Measurements from ENCODE around the gene RABGAP1L. TPM values are rescaled to one million over a fixed set of nuclear protein-coding genes. Genes with fewer than 3 reads are reported as not detected.
"Not testable (repeated sequence)": the region's sequence is repeated elsewhere in the genome, so short reads cannot be mapped to it uniquely, and the experiment has no call there.

RABGAP1L gene
- total and polyA plus RNA-seq, 4 donors = 33.7 to 128 (median 62.1) TPM

DNA sequence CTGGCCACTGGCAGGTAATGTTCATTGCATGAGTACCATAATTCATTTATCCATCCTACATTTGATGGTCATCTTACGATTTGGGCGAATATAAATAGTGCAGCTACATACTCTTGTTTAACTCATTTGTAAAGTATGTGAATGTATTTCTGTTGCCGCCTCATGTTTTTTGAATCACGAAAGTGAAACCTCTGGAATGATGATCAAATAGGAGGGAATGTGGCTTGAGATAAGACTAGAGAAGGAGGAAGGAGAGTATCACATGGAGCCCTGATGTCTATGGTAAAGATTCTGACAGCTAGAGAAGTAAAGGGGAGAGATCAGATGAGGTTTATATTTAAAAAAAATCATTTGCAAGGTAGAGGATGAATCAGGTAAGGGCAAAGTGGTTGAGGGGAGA is 855.9 kb downstream of the RABGAP1L start:
- no peak overlapping the region for H3K4me3 ChIP-seq (ENCODE audit: low read depth, low read length)
- H3K4me1 ChIP-seq (ENCODE audit: control insufficient read depth, insufficient read depth, low read length) = no peaks in the 10 kb centered on the region
- WGBS (ENCODE audit: insufficient coverage) = 100% methylated on average over 2 of the region's 4 CpGs
- peaks cover 28% of the 10 kb centered on the region for H3K36me3 ChIP-seq (ENCODE audit: control insufficient read depth, insufficient read depth, low read length)
- no peak overlapping the region for H3K27ac ChIP-seq (ENCODE audit: low read depth, low read length)
- H3K27me3 ChIP-seq (ENCODE audit: control insufficient read depth, insufficient read depth, low read length) = no peaks in the 10 kb centered on the region
- no peaks in the 10 kb centered on the region for H3K9me3 ChIP-seq (ENCODE audit: control insufficient read depth, insufficient read depth, low read length)
- DNase-seq (ENCODE audit: low read depth in 4 of 6, low spot score in 6 of 6) = no peak

DNA sequence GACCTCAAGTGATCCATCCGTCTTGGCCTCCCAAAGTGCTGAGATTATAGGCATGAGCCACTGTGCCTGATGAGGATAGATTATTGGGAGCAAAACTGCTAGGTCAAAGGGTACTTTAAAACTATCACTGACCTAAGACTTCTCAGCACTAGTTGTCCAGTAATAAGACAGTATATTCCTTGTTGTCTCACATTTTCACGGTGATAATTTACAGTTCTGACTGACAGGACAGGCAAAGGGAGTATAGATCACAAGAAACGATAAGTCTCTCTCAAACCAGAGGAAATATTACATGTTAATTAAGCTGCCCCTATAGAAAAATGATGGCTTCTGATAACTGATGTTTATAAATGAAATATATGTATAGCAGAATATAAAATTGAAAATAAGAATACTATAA is 860.2 kb downstream of the RABGAP1L start:
- Histone ChIP-seq H3K27me3 (ENCODE audit: control insufficient read depth, insufficient read depth, low read length) (no peaks in the 10 kb centered on the region), H3K4me3 (ENCODE audit: low read depth, low read length) (no peak overlapping the region), H3K4me1 (ENCODE audit: control insufficient read depth, insufficient read depth, low read length) (no peaks in the 10 kb centered on the region), H3K36me3 (ENCODE audit: control insufficient read depth, insufficient read depth, low read length) (peaks cover 27% of the 10 kb centered on the region), H3K27ac (ENCODE audit: low read depth, low read length) (no peak overlapping the region), H3K9me3 (ENCODE audit: control insufficient read depth, insufficient read depth, low read length) (no peaks in the 10 kb centered on the region)
- DNase-seq (ENCODE audit: low read depth in 4 of 6, low spot score in 6 of 6) = no peak
- 80% methylated on average over 1 of the region's 3 CpGs for WGBS (ENCODE audit: insufficient coverage)

DNA sequence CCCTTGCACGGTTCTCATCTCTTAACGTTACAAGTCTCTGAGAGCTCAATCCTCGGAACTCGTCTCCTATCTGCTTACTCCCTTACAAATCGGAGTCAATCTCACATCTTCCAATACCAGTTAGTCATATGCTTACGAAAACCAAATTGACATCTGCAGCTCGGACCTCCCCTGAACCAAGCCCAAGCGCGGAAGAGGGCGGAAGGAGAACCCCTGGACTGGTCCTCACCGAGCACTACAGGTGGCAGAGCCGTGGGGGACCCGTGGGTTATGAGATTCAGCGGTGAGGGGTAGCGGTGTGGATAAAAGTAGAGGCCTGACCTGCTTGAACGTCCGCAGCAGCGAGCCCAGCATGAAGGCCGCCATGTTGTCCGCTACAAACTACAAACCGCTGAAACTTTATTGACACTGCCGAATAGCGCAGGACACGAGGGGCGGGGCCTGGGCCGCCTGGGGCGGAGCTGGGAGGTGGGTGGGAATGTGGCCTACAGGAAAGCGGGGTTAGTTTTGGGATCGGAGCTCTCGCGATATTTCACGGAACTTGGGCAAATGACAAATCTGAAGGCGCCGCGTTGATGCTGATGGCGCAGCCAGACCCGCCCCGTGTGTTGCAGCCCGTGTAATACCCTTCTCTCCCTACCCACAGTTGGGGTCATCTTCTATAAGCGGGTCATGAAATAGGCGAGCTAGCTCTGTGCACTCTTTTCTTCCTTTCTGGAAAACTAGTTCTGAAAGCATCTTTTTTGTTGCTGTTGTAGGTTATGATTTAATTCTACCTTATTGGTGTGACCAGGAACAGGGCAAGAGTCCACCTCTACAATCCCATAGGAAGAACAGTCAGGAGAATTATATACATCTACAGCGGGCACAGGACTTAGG is 864.0 kb downstream of the RABGAP1L start, which contains the start of gene MRPS14:
MRPS14 (minus strand) TSS at position 383 of the 879 bp plus-strand sequence; CDS start at position 366, 17 bp downstream.
- H3K4me3 ChIP-seq (ENCODE audit: low read depth, low read length) = peak within 1 kb of the TSS; percentile 100
- peak within 1 kb of the TSS; percentile 89 for H3K27ac ChIP-seq (ENCODE audit: low read depth, low read length)
- no peaks in the 10 kb centered on the region for H3K4me1 ChIP-seq (ENCODE audit: control insufficient read depth, insufficient read depth, low read length)
- no peaks in the 10 kb centered on the region for H3K9me3 ChIP-seq (ENCODE audit: control insufficient read depth, insufficient read depth, low read length)
- peaks cover 5% of the 10 kb centered on the region for H3K36me3 ChIP-seq (ENCODE audit: control insufficient read depth, insufficient read depth, low read length)
- H3K27me3 ChIP-seq (ENCODE audit: control insufficient read depth, insufficient read depth, low read length) = no peaks in the 10 kb centered on the region
- WGBS (ENCODE audit: insufficient coverage) = 0% methylated on average over 28 of the region's 42 CpGs
- DNase-seq (ENCODE audit: low read depth in 4 of 6, low spot score in 6 of 6) = peak; percentile 96 to 99 (median 98)

DNA sequence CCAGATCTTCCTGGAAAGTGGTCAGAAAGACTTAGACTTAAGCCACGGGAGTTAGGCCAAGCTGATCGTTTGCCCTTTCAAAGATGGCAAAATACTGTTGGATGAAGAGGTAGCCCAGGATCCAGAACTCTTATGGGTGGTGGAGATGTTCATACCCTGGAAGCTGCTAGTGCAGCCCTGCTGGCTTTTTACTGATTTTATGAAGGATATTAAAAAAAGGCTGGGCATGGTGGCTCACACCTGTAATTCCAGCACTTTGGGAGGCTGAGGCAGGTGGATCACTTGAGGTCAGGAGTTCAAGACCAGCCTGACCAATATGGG is 864.6 kb downstream of the RABGAP1L start:
- H3K36me3 ChIP-seq (ENCODE audit: control insufficient read depth, insufficient read depth, low read length); H3K9me3 ChIP-seq (ENCODE audit: control insufficient read depth, insufficient read depth, low read length); DNase-seq (ENCODE audit: low read depth in 4 of 6, low spot score in 6 of 6); H3K27me3 ChIP-seq (ENCODE audit: control insufficient read depth, insufficient read depth, low read length); H3K4me1 ChIP-seq (ENCODE audit: control insufficient read depth, insufficient read depth, low read length): not testable (repeated sequence)
- Histone ChIP-seq H3K27ac (ENCODE audit: low read depth, low read length) (peak overlapping the region; percentile 89), H3K4me3 (ENCODE audit: low read depth, low read length) (peak overlapping the region; percentile 100)
- WGBS (ENCODE audit: insufficient coverage) = 90% methylated on average over 2 of the region's 2 CpGs

DNA sequence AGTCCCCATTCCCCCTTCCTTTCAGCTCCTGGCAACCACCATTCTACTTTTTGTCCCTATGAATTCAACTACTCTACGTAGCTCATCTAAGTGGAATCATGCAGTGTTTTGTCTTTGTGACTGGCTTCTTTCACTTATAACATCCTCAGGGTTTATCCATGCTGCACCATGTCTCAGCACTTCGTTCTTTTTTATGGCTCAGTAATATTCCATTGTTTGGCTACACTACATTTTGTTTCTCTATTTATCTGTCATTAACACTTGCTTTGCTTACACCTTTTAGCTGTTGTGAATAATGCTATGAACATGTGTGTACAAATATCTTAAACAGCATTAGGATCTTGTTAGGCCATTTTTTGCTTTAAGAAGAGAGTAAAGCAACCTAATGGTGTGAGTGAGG is 865.5 kb downstream of the RABGAP1L start:
- H3K4me1 ChIP-seq (ENCODE audit: control insufficient read depth, insufficient read depth, low read length) = peaks cover 3% of the 10 kb centered on the region
- H3K4me3 ChIP-seq (ENCODE audit: low read depth, low read length) = no peak overlapping the region
- no peak for DNase-seq (ENCODE audit: low read depth in 4 of 6, low spot score in 6 of 6)
- peaks cover 5% of the 10 kb centered on the region for H3K36me3 ChIP-seq (ENCODE audit: control insufficient read depth, insufficient read depth, low read length)
- H3K27me3 ChIP-seq (ENCODE audit: control insufficient read depth, insufficient read depth, low read length) = no peaks in the 10 kb centered on the region
- H3K27ac ChIP-seq (ENCODE audit: low read depth, low read length) = no peak overlapping the region
- WGBS (ENCODE audit: insufficient coverage) = 83% methylated on average over 1 of the region's 2 CpGs
- no peaks in the 10 kb centered on the region for H3K9me3 ChIP-seq (ENCODE audit: control insufficient read depth, insufficient read depth, low read length)

DNA sequence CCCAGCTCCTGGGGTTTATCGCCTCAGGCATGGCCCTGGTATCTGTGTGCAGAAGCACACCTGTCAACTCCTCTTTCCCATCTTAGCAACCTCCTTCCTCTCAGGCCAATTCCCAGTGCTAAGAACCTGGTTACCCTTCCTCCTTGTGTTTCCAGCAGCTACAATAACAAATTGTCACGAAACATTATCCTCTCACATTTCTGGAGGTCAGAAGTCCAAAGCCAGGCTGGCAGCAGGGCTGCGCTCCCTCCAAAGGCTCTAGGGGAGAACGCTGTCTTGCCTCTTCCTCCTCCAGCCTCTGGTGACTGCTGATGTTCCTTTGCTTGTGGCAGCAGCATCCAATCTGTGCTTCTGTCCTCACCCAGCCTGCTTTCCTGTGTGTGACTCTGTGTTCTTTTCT is 874.6 kb downstream of the RABGAP1L start:
- H3K27ac ChIP-seq (ENCODE audit: low read depth, low read length) = no peak overlapping the region
- WGBS (ENCODE audit: insufficient coverage) = 78% methylated on average over 4 of the region's 4 CpGs
- H3K36me3 ChIP-seq (ENCODE audit: control insufficient read depth, insufficient read depth, low read length) = no peaks in the 10 kb centered on the region
- H3K27me3 ChIP-seq (ENCODE audit: control insufficient read depth, insufficient read depth, low read length) = no peaks in the 10 kb centered on the region
- DNase-seq (ENCODE audit: low read depth in 4 of 6, low spot score in 6 of 6) = no peak
- no peaks in the 10 kb centered on the region for H3K9me3 ChIP-seq (ENCODE audit: control insufficient read depth, insufficient read depth, low read length)
- no peak overlapping the region for H3K4me3 ChIP-seq (ENCODE audit: low read depth, low read length)
- H3K4me1 ChIP-seq (ENCODE audit: control insufficient read depth, insufficient read depth, low read length) = peaks cover 8% of the 10 kb centered on the region

DNA sequence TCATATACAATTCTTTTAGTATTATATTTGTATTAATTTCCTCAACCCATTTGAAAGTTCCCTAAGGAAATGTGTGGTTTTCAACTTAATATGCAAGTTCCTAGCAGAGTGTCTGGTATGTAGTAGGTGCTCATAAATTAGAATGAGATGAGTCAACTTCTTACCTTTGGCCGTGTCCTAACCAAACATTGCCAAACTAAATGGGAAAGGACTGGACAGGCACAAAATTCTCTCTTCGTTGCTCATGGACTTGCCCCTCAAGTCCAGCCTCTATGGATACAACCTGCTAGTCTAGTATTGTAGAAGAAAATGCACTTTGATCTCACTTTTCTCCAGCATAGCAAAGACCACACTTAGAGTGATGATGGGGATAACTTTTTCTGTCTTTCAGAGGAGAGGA is 875.5 kb downstream of the RABGAP1L start:
- Histone ChIP-seq H3K4me1 (ENCODE audit: control insufficient read depth, insufficient read depth, low read length) (peaks cover 5% of the 10 kb centered on the region), H3K27ac (ENCODE audit: low read depth, low read length) (no peak overlapping the region), H3K36me3 (ENCODE audit: control insufficient read depth, insufficient read depth, low read length) (no peaks in the 10 kb centered on the region), H3K9me3 (ENCODE audit: control insufficient read depth, insufficient read depth, low read length) (no peaks in the 10 kb centered on the region), H3K27me3 (ENCODE audit: control insufficient read depth, insufficient read depth, low read length) (no peaks in the 10 kb centered on the region), H3K4me3 (ENCODE audit: low read depth, low read length) (no peak overlapping the region)
- no peak for DNase-seq (ENCODE audit: low read depth in 4 of 6, low spot score in 6 of 6)
- no CpG with 5 or more reads among the region's 2 CpGs for WGBS (ENCODE audit: insufficient coverage)

DNA sequence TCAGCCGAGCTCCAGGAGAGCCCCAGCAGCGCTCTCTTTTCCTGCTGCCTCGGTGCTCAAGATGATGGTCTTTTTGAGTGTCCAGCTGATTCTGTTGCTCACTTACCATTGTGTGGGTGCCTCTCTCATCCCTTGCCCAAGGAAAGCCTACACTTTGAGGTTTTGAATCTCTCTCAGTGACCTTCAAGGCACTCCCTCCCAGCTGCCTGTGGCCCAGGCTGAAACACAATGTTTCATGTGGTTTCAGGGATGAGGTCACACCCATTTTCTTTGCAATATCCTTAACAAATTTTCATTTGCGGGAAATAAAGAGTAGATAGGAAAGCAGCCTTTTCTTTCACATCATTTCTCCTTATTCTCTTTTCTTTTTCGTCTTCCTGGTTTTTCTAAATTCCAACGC is 876.5 kb downstream of the RABGAP1L start:
- WGBS (ENCODE audit: insufficient coverage) = 100% methylated on average over 3 of the region's 6 CpGs
- H3K27me3 ChIP-seq (ENCODE audit: control insufficient read depth, insufficient read depth, low read length) = no peaks in the 10 kb centered on the region
- no peak overlapping the region for H3K4me3 ChIP-seq (ENCODE audit: low read depth, low read length)
- no peaks in the 10 kb centered on the region for H3K9me3 ChIP-seq (ENCODE audit: control insufficient read depth, insufficient read depth, low read length)
- H3K4me1 ChIP-seq (ENCODE audit: control insufficient read depth, insufficient read depth, low read length) = peaks cover 3% of the 10 kb centered on the region
- DNase-seq (ENCODE audit: low read depth in 4 of 6, low spot score in 6 of 6) = no peak
- no peaks in the 10 kb centered on the region for H3K36me3 ChIP-seq (ENCODE audit: control insufficient read depth, insufficient read depth, low read length)
- H3K27ac ChIP-seq (ENCODE audit: low read depth, low read length) = no peak overlapping the region

DNA sequence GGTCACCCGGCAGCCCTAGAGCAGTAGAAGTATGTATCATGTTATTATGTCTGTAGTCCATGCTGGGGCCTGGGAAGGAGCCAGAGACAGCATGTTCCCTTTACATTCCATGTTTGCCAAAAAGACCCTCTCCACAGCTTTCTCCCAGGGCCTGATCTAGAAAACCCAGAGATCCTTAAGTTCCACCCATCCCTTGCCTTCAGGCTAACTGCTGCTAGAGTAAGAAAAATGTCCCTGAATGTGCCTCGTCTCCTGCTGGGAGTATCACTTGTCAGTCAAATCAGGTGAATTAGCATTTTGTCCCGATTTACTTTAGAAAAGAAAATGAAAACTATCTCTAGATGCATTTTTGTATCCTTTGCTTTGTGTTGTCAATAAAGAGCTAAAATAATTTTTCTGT is 877.2 kb downstream of the RABGAP1L start:
- Histone ChIP-seq H3K27me3 (ENCODE audit: control insufficient read depth, insufficient read depth, low read length) (no peaks in the 10 kb centered on the region), H3K36me3 (ENCODE audit: control insufficient read depth, insufficient read depth, low read length) (no peaks in the 10 kb centered on the region), H3K27ac (ENCODE audit: low read depth, low read length) (no peak overlapping the region), H3K4me3 (ENCODE audit: low read depth, low read length) (no peak overlapping the region), H3K4me1 (ENCODE audit: control insufficient read depth, insufficient read depth, low read length) (peaks cover 3% of the 10 kb centered on the region), H3K9me3 (ENCODE audit: control insufficient read depth, insufficient read depth, low read length) (no peaks in the 10 kb centered on the region)
- DNase-seq (ENCODE audit: low read depth in 4 of 6, low spot score in 6 of 6) = no peak
- WGBS (ENCODE audit: insufficient coverage) = 50% methylated on average over 1 of the region's 3 CpGs

DNA sequence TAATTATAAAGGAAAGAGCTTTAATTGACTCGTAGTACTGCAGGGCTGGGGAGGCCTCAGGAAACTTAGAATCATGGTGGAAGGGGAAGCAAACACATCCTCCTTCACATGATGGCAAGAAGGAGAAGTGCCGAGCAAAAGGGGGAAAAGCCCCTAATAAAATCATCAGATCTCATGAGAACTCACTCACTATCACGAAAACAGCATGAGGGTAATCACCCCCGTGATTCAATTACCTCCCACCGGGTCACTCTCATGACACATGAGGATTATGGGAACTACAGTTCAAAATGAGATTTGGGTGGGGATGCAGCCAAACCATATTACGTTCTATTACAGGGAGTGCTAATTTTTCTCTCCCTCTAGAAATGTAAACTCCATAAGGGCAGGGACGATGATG is 878.1 kb downstream of the RABGAP1L start:
- no peaks in the 10 kb centered on the region for H3K36me3 ChIP-seq (ENCODE audit: control insufficient read depth, insufficient read depth, low read length)
- H3K27me3 ChIP-seq (ENCODE audit: control insufficient read depth, insufficient read depth, low read length) = no peaks in the 10 kb centered on the region
- H3K9me3 ChIP-seq (ENCODE audit: control insufficient read depth, insufficient read depth, low read length) = no peaks in the 10 kb centered on the region
- no peak overlapping the region for H3K27ac ChIP-seq (ENCODE audit: low read depth, low read length)
- no peak for DNase-seq (ENCODE audit: low read depth in 4 of 6, low spot score in 6 of 6)
- no peak overlapping the region for H3K4me3 ChIP-seq (ENCODE audit: low read depth, low read length)
- WGBS (ENCODE audit: insufficient coverage) = no CpG with 5 or more reads among the region's 7 CpGs
- H3K4me1 ChIP-seq (ENCODE audit: control insufficient read depth, insufficient read depth, low read length) = peaks cover 3% of the 10 kb centered on the region
